Fibroblast of pulmonary artery (primary cell): ENCODE data around the gene YTHDF1.

Experiments
- DNase-seq: peaks from one replicate; pipeline ENCODE4 v3.0.0-alpha.2; 2010; ENCODE audit warnings: low read depth
- H3K4me3 ChIP-seq: replicated peaks from 2 replicates; pipeline ENCODE4 v1.5.1; 2011; ENCODE audit warnings: low read depth, mild to moderate bottlenecking, control low read depth, low read length, moderate library complexity
- CTCF ChIP-seq: IDR thresholded peaks from 2 replicates; pipeline ENCODE4 v1.5.1; 2011; ENCODE audit warnings: mild to moderate bottlenecking, control low read depth, low read length, inconsistent platforms; ENCODE audit errors: missing control alignments

Gene YTHDF1

GRCh38 chr20:63182425-63182824, 33.5 kb downstream of the YTHDF1 start:
- no peak overlapping the region for H3K4me3 ChIP-seq
- TF ChIP-seq CTCF = no peak
- DNase-seq = no peak

- no peak overlapping the region for H3K4me3 ChIP-seq
- no peak for TF ChIP-seq CTCF
- no peak for DNase-seq
Observed at GRCh38 chr20:63181226-63181625, 34.7 kb downstream of the YTHDF1 start.

GRCh38 chr20:63180569-63181185, 35.3 kb downstream of the YTHDF1 start:
- TF ChIP-seq CTCF = no peak
- DNase-seq = no peak
- no peak overlapping the region for H3K4me3 ChIP-seq

GRCh38 chr20:63179687-63180568, 36.0 kb downstream of the YTHDF1 start:
- DNase-seq = no peak
- TF ChIP-seq CTCF = no peak
- no peak overlapping the region for H3K4me3 ChIP-seq

GRCh38 chr20:63178889-63179686, 36.8 kb downstream of the YTHDF1 start:
- H3K4me3 ChIP-seq = no peak overlapping the region
- no peak for DNase-seq

GRCh38 chr20:63178446-63178820, 37.5 kb downstream of the YTHDF1 start:
- H3K4me3 ChIP-seq = no peak overlapping the region
- TF ChIP-seq CTCF = no peak
- DNase-seq = no peak

More at GRCh38 chr20:63178889-63179686, 36.8 kb downstream of the YTHDF1 start:
- no peak for TF ChIP-seq CTCF
